C4-2B (cell line): Measurements from ENCODE around the gene PROSER3.

ENCODE experiments used
- H3K27ac ChIP-seq: fragments of 450-650 bp; 2 replicates; pipeline ENCODE4 v1.5.1; 2017
- ZFX ChIP-seq: fragments of 450-650 bp; IDR thresholded peaks from 2 replicates; pipeline ENCODE4 v1.6.1; 2017
- TF ChIP-seq, protein P1 (sequence below): fragments of 450-650 bp; conservative IDR thresholded peaks from 2 replicates; pipeline ENCODE4 v1.5.1; 2017; ENCODE audit warnings: mild to moderate bottlenecking

Gene PROSER3

DNA sequence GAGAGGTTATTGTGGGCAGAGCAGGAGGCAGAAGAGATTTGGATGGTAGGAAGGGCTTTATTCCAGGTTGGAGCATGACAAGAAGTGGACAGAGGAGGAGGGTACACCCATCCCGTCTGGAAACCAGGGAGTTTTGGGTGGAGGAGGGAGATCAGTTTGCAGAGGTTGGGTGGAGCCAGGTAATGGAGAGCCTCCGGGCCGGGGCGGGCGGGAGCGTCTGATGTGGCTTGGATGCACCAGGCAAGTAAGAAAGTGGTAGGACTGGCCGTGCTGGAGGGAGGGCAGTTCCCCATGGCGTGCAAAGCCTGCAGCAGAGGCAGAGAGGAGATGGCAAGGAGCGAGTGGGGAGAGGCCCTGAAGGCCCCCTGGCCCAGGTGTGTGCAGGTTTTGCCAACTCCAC is 26.6 kb upstream of the PROSER3 start:
- TF ChIP-seq ZFX = no peak
- TF ChIP-seq, protein P1, sequence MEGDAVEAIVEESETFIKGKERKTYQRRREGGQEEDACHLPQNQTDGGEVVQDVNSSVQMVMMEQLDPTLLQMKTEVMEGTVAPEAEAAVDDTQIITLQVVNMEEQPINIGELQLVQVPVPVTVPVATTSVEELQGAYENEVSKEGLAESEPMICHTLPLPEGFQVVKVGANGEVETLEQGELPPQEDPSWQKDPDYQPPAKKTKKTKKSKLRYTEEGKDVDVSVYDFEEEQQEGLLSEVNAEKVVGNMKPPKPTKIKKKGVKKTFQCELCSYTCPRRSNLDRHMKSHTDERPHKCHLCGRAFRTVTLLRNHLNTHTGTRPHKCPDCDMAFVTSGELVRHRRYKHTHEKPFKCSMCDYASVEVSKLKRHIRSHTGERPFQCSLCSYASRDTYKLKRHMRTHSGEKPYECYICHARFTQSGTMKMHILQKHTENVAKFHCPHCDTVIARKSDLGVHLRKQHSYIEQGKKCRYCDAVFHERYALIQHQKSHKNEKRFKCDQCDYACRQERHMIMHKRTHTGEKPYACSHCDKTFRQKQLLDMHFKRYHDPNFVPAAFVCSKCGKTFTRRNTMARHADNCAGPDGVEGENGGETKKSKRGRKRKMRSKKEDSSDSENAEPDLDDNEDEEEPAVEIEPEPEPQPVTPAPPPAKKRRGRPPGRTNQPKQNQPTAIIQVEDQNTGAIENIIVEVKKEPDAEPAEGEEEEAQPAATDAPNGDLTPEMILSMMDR = no peak
- no peak overlapping the region for H3K27ac ChIP-seq

- H3K27ac ChIP-seq = no peak overlapping the region
- no peak for TF ChIP-seq ZFX
- TF ChIP-seq, protein P1 = no peak
These were observed 26.1 kb upstream of the PROSER3 start for GRCh38 chr19:35731779-35732405.

- H3K27ac ChIP-seq = no peak overlapping the region
- TF ChIP-seq ZFX = no peak
- TF ChIP-seq, protein P1 = no peak
These were observed 25.3 kb upstream of the PROSER3 start for GRCh38 chr19:35732540-35733179.

GRCh38 chr19:35733180-35734125 is 24.5 kb upstream of the PROSER3 start:
- H3K27ac ChIP-seq = no peak overlapping the region

DNA sequence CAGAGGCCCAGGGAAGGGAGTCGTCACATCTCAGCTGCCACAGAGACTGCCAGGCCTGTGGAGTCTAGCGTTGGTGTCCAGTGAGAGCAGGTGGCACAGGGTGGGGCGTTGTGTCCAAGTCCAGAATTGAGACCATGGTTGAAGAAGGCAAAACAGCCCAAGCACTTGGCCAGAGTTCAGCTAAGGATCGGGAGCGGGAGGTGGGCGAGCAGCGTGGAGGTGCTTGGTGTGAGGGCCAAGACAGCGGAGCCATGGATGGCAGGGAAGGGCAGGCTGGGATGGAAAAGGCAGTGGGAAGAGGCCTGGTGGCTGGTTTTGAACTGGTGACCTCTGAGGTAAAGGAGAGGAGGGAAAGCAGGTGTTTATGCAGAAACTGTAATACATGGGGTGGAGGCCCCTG is 23.7 kb upstream of the PROSER3 start:
- H3K27ac ChIP-seq = no peak overlapping the region
- TF ChIP-seq ZFX = no peak
- TF ChIP-seq, protein P1 = no peak

More at GRCh38 chr19:35733180-35734125, 24.5 kb upstream of the PROSER3 start:
- no peak for TF ChIP-seq ZFX
- TF ChIP-seq, protein P1 = no peak

DNA sequence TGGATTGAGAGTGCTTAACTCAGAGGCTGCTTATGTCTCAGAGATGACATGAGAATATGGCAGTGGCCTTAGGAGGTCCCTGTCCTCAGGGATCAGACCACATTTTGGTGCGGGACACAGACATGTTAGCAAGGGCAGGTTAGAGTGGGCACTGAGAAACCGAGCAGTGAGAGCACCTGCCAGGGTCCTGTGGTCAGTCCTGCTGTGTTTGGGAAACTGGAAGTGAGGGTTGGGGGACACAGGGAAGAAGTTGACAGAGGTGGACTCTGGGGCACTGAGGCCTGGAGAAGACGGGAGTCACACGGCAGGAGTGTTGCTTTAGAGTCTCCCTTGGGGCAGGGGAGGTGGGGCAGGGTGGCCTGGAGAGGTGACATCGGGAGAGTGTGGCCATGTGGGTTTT is 23.1 kb upstream of the PROSER3 start:
- TF ChIP-seq, protein P1 = no peak
- no peak for TF ChIP-seq ZFX
- H3K27ac ChIP-seq = no peak overlapping the region
